ENCODE results near the gene TMEM132C. TPM values are rescaled to one million over a fixed set of nuclear protein-coding genes. Genes with fewer than 3 reads are reported as not detected.

The TMEM132C gene
- polyA plus RNA-seq, 2 of the 4 experiments (the other 2 are of a cell fraction), result not detected

- no peak overlapping the region for H3K4me3 ChIP-seq
- no peak overlapping the region for H3K27ac ChIP-seq
- no peak for FAIRE-seq
- no peak for ATAC-seq
- TF ChIP-seq HEYL (CRISPR knock-in tag; IDR thresholded peaks at IDR 0.05) (no peak), ATOH8 (CRISPR knock-in tag; IDR thresholded peaks at IDR 0.05; ENCODE audit: low read depth) (no peak), HOXB5 (CRISPR knock-in tag; IDR thresholded peaks at IDR 0.05) (no peak), NPAS2 (CRISPR knock-in tag; IDR thresholded peaks at IDR 0.05; ENCODE audit: borderline replicate concordance) (no peak), ESRRA (IDR thresholded peaks at IDR 0.05; ENCODE audit: borderline replicate concordance, low read length) (no peak), ZSCAN20 (CRISPR knock-in tag; IDR thresholded peaks at IDR 0.05) (no peak), KDM5A (IDR thresholded peaks at IDR 0.05) (no peak), MYC (IDR thresholded peaks at IDR 0.05; ENCODE audit: borderline replicate concordance, low read length) (no peak), SREBF2 (IDR thresholded peaks at IDR 0.05) (no peak), RCOR1 (IDR thresholded peaks at IDR 0.05; ENCODE audit: low read depth, low read length) (no peak), RARB (CRISPR knock-in tag; IDR thresholded peaks at IDR 0.05) (no peak), SMC3 (IDR thresholded peaks at IDR 0.05) (no peak), ZNF302 (CRISPR knock-in tag; IDR thresholded peaks at IDR 0.05) (no peak), HOXB13 (CRISPR knock-in tag; IDR thresholded peaks at IDR 0.05; ENCODE audit: low read depth) (no peak)
- TF ChIP-seq, protein P1, sequence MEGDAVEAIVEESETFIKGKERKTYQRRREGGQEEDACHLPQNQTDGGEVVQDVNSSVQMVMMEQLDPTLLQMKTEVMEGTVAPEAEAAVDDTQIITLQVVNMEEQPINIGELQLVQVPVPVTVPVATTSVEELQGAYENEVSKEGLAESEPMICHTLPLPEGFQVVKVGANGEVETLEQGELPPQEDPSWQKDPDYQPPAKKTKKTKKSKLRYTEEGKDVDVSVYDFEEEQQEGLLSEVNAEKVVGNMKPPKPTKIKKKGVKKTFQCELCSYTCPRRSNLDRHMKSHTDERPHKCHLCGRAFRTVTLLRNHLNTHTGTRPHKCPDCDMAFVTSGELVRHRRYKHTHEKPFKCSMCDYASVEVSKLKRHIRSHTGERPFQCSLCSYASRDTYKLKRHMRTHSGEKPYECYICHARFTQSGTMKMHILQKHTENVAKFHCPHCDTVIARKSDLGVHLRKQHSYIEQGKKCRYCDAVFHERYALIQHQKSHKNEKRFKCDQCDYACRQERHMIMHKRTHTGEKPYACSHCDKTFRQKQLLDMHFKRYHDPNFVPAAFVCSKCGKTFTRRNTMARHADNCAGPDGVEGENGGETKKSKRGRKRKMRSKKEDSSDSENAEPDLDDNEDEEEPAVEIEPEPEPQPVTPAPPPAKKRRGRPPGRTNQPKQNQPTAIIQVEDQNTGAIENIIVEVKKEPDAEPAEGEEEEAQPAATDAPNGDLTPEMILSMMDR (IDR thresholded peaks at IDR 0.05), result no peak
- POLR2A ChIA-PET, result no interaction called here
- CTCF ChIA-PET, result no interaction called here
- no peaks in the 10 kb centered on the region for H3K4me1 ChIP-seq
- WGBS (ENCODE audit: missing lambda C conversion rate), result 0% methylated on average over 2 of the region's 2 CpGs
- H3K4me2 ChIP-seq, result no peak overlapping the region
- no peaks in the 10 kb centered on the region for H3K9me3 ChIP-seq
- no peak for DNase-seq (ENCODE audit: low read depth in 1 of 2, low spot score in 1 of 2)
These were observed 47.0 kb downstream of the TMEM132C start for GRCh38 chr12:128313931-128314330.

- Histone ChIP-seq H3K4me3 (no peak overlapping the region), H3K27ac (no peak overlapping the region), H3K9me3 (no peaks in the 10 kb centered on the region), H3K4me2 (no peak overlapping the region), H3K4me1 (no peaks in the 10 kb centered on the region)
- DNase-seq (ENCODE audit: low read depth in 1 of 2, low spot score in 1 of 2), result no peak
- TF ChIP-seq RNF2 (IDR thresholded peaks at IDR 0.05; ENCODE audit: borderline replicate concordance, low read depth) (no peak), RAD21 (conservative IDR thresholded peaks at IDR 0.05 in 1 of 2, IDR thresholded peaks at IDR 0.05 in 1 of 2) (no peak), EP300 (IDR thresholded peaks at IDR 0.05) (no peak), FOSL2 (IDR thresholded peaks at IDR 0.05) (no peak), FOSL2 (CRISPR knock-in tag; IDR thresholded peaks at IDR 0.05) (no peak)
- 4% methylated on average over 3 of the region's 3 CpGs for WGBS (ENCODE audit: missing lambda C conversion rate)
- ChIA-PET CTCF (no interaction called here), POLR2A (no interaction called here)
- ATAC-seq, result no peak
- FAIRE-seq, result no peak
These were observed 47.6 kb downstream of the TMEM132C start for GRCh38 chr12:128314611-128315010.

GRCh38 chr12:128316078-128316477 lies 49.1 kb downstream of the TMEM132C start:
- WGBS (ENCODE audit: missing lambda C conversion rate), result 3% methylated on average over 6 of the region's 6 CpGs
- ATAC-seq (no peak), FAIRE-seq (no peak), DNase-seq (ENCODE audit: low read depth in 1 of 2, low spot score in 1 of 2) (no peak)
- no peak for TF ChIP-seq ELK1 (IDR thresholded peaks at IDR 0.05; ENCODE audit: low read depth, low read length)
- no peak for TF ChIP-seq FOSL2 (IDR thresholded peaks at IDR 0.05)
- no peak for TF ChIP-seq FOSL2 (CRISPR knock-in tag; IDR thresholded peaks at IDR 0.05)
- no peak for TF ChIP-seq KDM1A (IDR thresholded peaks at IDR 0.05; ENCODE audit: low read depth)
- TF ChIP-seq SMC3 (IDR thresholded peaks at IDR 0.05), result no peak
- no peak for TF ChIP-seq ZFP36 (IDR thresholded peaks at IDR 0.05; ENCODE audit: borderline replicate concordance, partially characterized antibody)
- TF ChIP-seq CBX2 (IDR thresholded peaks at IDR 0.05; ENCODE audit: borderline replicate concordance, low read depth), result no peak
- no peak for TF ChIP-seq CBX8 (IDR thresholded peaks at IDR 0.05)
- no peak for TF ChIP-seq HDAC2 (IDR thresholded peaks at IDR 0.05)
- no peak for TF ChIP-seq RCOR1 (IDR thresholded peaks at IDR 0.05; ENCODE audit: low read depth, low read length)
- TF ChIP-seq EHMT2 (IDR thresholded peaks at IDR 0.05; ENCODE audit: low read depth), result no peak
- TF ChIP-seq KDM5A (IDR thresholded peaks at IDR 0.05), result no peak
- TF ChIP-seq POLR2AphosphoS2 (conservative IDR thresholded peaks at IDR 0.05; ENCODE audit: low read length), result no peak
- TF ChIP-seq SREBF2 (IDR thresholded peaks at IDR 0.05), result no peak
- no peak for TF ChIP-seq TFCP2L1 (CRISPR knock-in tag; IDR thresholded peaks at IDR 0.05)
- TF ChIP-seq MYC (IDR thresholded peaks at IDR 0.05; ENCODE audit: borderline replicate concordance, low read length), result no peak
- TF ChIP-seq EP300 (IDR thresholded peaks at IDR 0.05), result no peak
- no peak for TF ChIP-seq JUNB (IDR thresholded peaks at IDR 0.05)
- TF ChIP-seq PHF8 (IDR thresholded peaks at IDR 0.05; ENCODE audit: borderline replicate concordance, low read depth), result no peak
- TF ChIP-seq JUN (IDR thresholded peaks at IDR 0.05), result no peak
- no peaks in the 10 kb centered on the region for H3K9me3 ChIP-seq
- no peaks in the 10 kb centered on the region for H3K4me1 ChIP-seq
- H3K4me3 ChIP-seq, result no peak overlapping the region
- ChIA-PET POLR2A (no interaction called here), CTCF (no interaction called here)
- no peak overlapping the region for H3K4me2 ChIP-seq
- H3K27ac ChIP-seq, result no peak overlapping the region
